Mesodermal cell (in vitro differentiated cells): Measurements from ENCODE around the gene EPHA3.

Experiments
- H3K27ac ChIP-seq: 2 replicates; pipeline ENCODE4 v1.7.0; 2013; ENCODE audit warnings: mild to moderate bottlenecking, low read depth, low read length, moderate library complexity; ENCODE audit not compliant: severe bottlenecking
- H3K36me3 ChIP-seq: 2 replicates; pipeline ENCODE4 v1.7.1; 2013; ENCODE audit warnings: mild to moderate bottlenecking, low read length, moderate library complexity; ENCODE audit not compliant: control insufficient read depth, insufficient read depth
- H3K4me1 ChIP-seq: one replicate; pipeline ENCODE4 v1.7.1; 2013; ENCODE audit warnings: mild to moderate bottlenecking, low read length; ENCODE audit not compliant: insufficient read depth, control insufficient read depth, poor library complexity, severe bottlenecking
- H3K4me3 ChIP-seq: 2 replicates; pipeline ENCODE4 v1.7.0; 2013; ENCODE audit warnings: low read length, control low read depth, mild to moderate bottlenecking; ENCODE audit not compliant: insufficient read depth, poor library complexity, severe bottlenecking; ENCODE audit errors: extremely low read depth
- H3K9me3 ChIP-seq: 2 replicates; pipeline ENCODE4 v1.7.1; 2013; ENCODE audit warnings: mild to moderate bottlenecking, low read length, moderate library complexity; ENCODE audit not compliant: control insufficient read depth
- WGBS, 2 experiments: methylation state at CpG; one replicate each; pipeline ENCODE4 v1.1.5; 2013; ENCODE audit warnings: missing lambda C conversion rate in 2 of 2; ENCODE audit not compliant: insufficient coverage in 2 of 2; 5-methylcytosine and 5-hydroxymethylcytosine counted together

Gene EPHA3

GRCh38 chr3:89280301-89280700 is 172.9 kb downstream of the EPHA3 start:
- Histone ChIP-seq H3K36me3 (no peaks in the 10 kb centered on the region), H3K27ac (no peak overlapping the region), H3K9me3 (no peaks in the 10 kb centered on the region), H3K4me3 (no peak overlapping the region), H3K4me1 (no peaks in the 10 kb centered on the region)
- WGBS, 2 experiments: 86% methylated on average over 1 of the region's 2 CpGs; no CpG with 5 or more reads in 1 of the 2 experiments

- WGBS, 2 experiments: 94 to 95% methylated on average over 4 to 5 of the region's 11 CpGs
- no peak overlapping the region for H3K4me3 ChIP-seq
- H3K9me3 ChIP-seq: no peaks in the 10 kb centered on the region
- H3K4me1 ChIP-seq: no peaks in the 10 kb centered on the region
- no peaks in the 10 kb centered on the region for H3K36me3 ChIP-seq
- no peak overlapping the region for H3K27ac ChIP-seq
Observed at GRCh38 chr3:89280822-89281365, 173.5 kb downstream of the EPHA3 start.

GRCh38 chr3:89287902-89288508 is 180.6 kb downstream of the EPHA3 start:
- WGBS, 2 experiments: no CpG with 5 or more reads among the region's 1 CpG
- Histone ChIP-seq H3K9me3 (no peaks in the 10 kb centered on the region), H3K27ac (no peak overlapping the region), H3K36me3 (no peaks in the 10 kb centered on the region), H3K4me3 (no peak overlapping the region), H3K4me1 (no peaks in the 10 kb centered on the region)

- Histone ChIP-seq H3K4me3 (no peak overlapping the region), H3K27ac (no peak overlapping the region), H3K36me3 (no peaks in the 10 kb centered on the region), H3K4me1 (no peaks in the 10 kb centered on the region), H3K9me3 (no peaks in the 10 kb centered on the region)
- WGBS, 2 experiments: 94% methylated on average over 3 of the region's 5 CpGs; no CpG with 5 or more reads in 1 of the 2 experiments
Observed at GRCh38 chr3:89289574-89290190, 182.3 kb downstream of the EPHA3 start.

GRCh38 chr3:89297199-89297598 is 189.8 kb downstream of the EPHA3 start:
- Histone ChIP-seq H3K27ac (no peak overlapping the region), H3K9me3 (no peaks in the 10 kb centered on the region), H3K4me3 (no peak overlapping the region), H3K36me3 (no peaks in the 10 kb centered on the region), H3K4me1 (no peaks in the 10 kb centered on the region)
- no CpG with 5 or more reads among the region's 1 CpG for WGBS, 2 experiments

GRCh38 chr3:89300526-89300925 is 193.1 kb downstream of the EPHA3 start:
- H3K4me3 ChIP-seq: no peak overlapping the region
- H3K27ac ChIP-seq: no peak overlapping the region
- H3K4me1 ChIP-seq: no peaks in the 10 kb centered on the region
- no CpG with 5 or more reads among the region's 2 CpGs for WGBS, 2 experiments
- no peaks in the 10 kb centered on the region for H3K9me3 ChIP-seq
- H3K36me3 ChIP-seq: no peaks in the 10 kb centered on the region

- no peaks in the 10 kb centered on the region for H3K9me3 ChIP-seq
- no peaks in the 10 kb centered on the region for H3K4me1 ChIP-seq
- H3K27ac ChIP-seq: no peak overlapping the region
- WGBS, 2 experiments: no CpG with 5 or more reads among the region's 2 CpGs
- no peaks in the 10 kb centered on the region for H3K36me3 ChIP-seq
- H3K4me3 ChIP-seq: no peak overlapping the region
Observed at GRCh38 chr3:89300981-89301380, 193.6 kb downstream of the EPHA3 start.

GRCh38 chr3:89303701-89304100 is 196.3 kb downstream of the EPHA3 start:
- H3K36me3 ChIP-seq: no peaks in the 10 kb centered on the region
- no peaks in the 10 kb centered on the region for H3K4me1 ChIP-seq
- no peak overlapping the region for H3K27ac ChIP-seq
- H3K4me3 ChIP-seq: no peak overlapping the region
- H3K9me3 ChIP-seq: no peaks in the 10 kb centered on the region

- Histone ChIP-seq H3K4me3 (no peak overlapping the region), H3K36me3 (no peaks in the 10 kb centered on the region), H3K4me1 (no peaks in the 10 kb centered on the region), H3K9me3 (no peaks in the 10 kb centered on the region), H3K27ac (no peak overlapping the region)
- WGBS, 2 experiments: 71 to 100% methylated on average over 1 of the region's 2 CpGs
Observed at GRCh38 chr3:89306540-89306939, 199.1 kb downstream of the EPHA3 start.

GRCh38 chr3:89311581-89311980 is 204.2 kb downstream of the EPHA3 start:
- Histone ChIP-seq H3K4me1 (no peaks in the 10 kb centered on the region), H3K9me3 (no peaks in the 10 kb centered on the region), H3K36me3 (no peaks in the 10 kb centered on the region), H3K27ac (no peak overlapping the region), H3K4me3 (no peak overlapping the region)
- 90% methylated on average over 2 of the region's 2 CpGs; no CpG with 5 or more reads in 1 of the 2 experiments for WGBS, 2 experiments

GRCh38 chr3:89312141-89312540 is 204.7 kb downstream of the EPHA3 start:
- no CpG with 5 or more reads among the region's 4 CpGs for WGBS, 2 experiments
- Histone ChIP-seq H3K4me1 (no peaks in the 10 kb centered on the region), H3K36me3 (no peaks in the 10 kb centered on the region), H3K9me3 (no peaks in the 10 kb centered on the region), H3K4me3 (no peak overlapping the region), H3K27ac (no peak overlapping the region)
